Activated naive CD4-positive, alpha-beta T cell treated with anti-CD3 and anti-CD28 coated beads, Interleukin-2, amount 50 U/mL, for 72 hours (primary cell): ENCODE results near the gene KISS1R. TPM values are rescaled to one million over a fixed set of nuclear protein-coding genes. Genes with fewer than 3 reads are reported as not detected.

Experiments
- ATAC-seq, 2 donors: fragments of 150-1000 bp; cut with Tn5 transposase; 2 replicates each; pipeline ENCODE4 v1.10.0; 2021; ENCODE audit warnings: mild to moderate bottlenecking in 2 of 2, moderate library complexity in 2 of 2
- DNase-seq, 2 donors: peaks; one replicate each; pipeline ENCODE4 v3.0.0; 2021 to 2022; ENCODE audit warnings: low spot score in 2 of 2
- H3K27ac Mint-ChIP-seq, 2 donors: one replicate each; pipeline ENCODE4 v1.8.0; 2022; ENCODE audit warnings: mild to moderate bottlenecking in 2 of 2, mixed read lengths in 2 of 2
- H3K36me3 Mint-ChIP-seq, 2 donors: one replicate each; pipeline ENCODE4 v1.8.0; 2022; ENCODE audit warnings: mixed read lengths in 2 of 2
- H3K9me3 Mint-ChIP-seq, 2 donors: one replicate each; pipeline ENCODE4 v1.8.0; 2022; ENCODE audit warnings: mixed read lengths in 2 of 2
- total RNA-seq, 2 donors: library from RNA; stranded (reverse); gene quantifications; one replicate each; pipeline ENCODE4 v1.2.3, GENCODE V29; 2022

Gene KISS1R
- total RNA-seq, 2 donors from 2014 or later: 10.9 to 32.4 TPM

DNA sequence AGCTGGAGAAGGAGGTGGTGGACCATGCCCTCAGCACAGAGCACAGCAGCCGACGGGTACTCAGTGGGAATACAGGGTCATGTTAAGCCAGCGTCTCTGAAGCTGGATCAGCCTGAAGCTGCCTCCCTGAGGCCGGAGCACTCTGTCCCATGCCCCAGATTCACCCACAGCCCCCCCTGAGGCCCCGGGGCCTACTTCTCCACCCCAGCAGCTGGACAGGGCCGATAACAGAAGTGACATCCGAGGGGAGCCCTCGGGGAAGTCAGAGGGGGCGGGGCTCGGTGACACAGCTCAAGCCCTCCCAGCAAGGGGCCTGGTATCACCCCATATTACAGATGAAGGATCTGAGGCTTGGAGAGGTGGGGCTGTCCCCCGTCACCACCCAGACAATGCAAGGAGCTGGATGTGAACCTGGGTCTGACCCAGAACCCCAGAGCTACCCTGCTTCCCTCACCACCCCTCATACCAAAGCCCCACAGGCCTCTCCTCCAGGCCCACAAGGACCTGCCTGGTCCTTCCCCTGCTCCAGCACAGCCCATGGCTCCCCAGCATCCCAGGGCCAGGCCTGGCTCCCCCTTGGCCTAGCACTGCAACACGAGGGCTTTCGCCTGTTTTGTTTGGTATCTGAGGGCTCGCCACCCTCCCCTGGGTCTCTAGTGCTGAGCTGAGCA is 9.8 kb upstream of the KISS1R start:
- DNase-seq (peak in 1 of 2 donors; percentile 68), ATAC-seq (peak in 1 of 2 donors; percentile 47)
- H3K27ac Mint-ChIP-seq: peak overlapping the region; percentile 95 to 97
- H3K36me3 Mint-ChIP-seq: peaks cover 0 to 9% of the 10 kb centered on the region in 2 donors
- H3K9me3 Mint-ChIP-seq: no peaks in the 10 kb centered on the region

DNA sequence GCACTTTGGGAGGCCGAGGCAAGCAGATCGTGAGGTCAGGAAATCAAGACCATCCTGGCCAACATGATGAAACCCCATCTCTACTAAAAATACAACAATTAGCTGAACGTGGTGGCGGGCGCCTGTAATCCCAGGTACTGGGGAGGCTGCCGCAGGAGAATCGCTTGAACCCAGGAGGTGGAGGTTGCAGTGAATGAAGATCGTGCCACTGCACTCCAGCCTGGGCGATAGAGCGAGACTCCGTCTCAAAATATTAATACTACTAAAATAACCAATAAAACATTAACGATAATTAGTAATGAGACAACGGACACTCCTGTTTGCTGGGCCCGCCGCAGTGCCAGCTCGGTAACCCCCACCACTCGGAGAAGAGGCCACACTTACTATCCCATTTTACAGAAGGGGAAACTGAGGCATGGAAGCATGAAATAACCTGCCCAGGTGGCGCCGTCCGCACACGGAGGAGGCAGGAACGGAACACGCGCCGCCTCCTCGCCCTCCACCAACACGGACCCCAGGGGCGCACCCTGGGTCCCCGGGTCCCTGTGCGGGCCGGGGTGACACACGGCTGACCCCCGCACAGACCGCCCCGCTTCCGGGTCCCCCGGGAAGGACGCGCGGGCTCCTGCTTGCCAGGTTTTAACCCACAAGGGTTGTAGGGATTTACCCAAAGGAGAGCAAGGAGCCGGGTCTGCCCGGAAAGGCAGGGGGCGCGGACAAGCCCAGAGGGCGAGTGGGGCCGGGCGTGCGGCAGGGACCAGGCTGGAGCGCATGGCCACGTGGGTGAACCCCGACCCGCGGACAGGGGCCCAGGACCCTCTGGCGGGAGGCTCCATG is 5.7 kb upstream of the KISS1R start:
- Mint-ChIP-seq H3K27ac (peak overlapping the region in 1 of 2 donors; percentile 82), H3K36me3 (peaks cover 0 to 9% of the 10 kb centered on the region in 2 donors), H3K9me3 (no peaks in the 10 kb centered on the region)
- no peak for ATAC-seq
- DNase-seq: no peak

DNA sequence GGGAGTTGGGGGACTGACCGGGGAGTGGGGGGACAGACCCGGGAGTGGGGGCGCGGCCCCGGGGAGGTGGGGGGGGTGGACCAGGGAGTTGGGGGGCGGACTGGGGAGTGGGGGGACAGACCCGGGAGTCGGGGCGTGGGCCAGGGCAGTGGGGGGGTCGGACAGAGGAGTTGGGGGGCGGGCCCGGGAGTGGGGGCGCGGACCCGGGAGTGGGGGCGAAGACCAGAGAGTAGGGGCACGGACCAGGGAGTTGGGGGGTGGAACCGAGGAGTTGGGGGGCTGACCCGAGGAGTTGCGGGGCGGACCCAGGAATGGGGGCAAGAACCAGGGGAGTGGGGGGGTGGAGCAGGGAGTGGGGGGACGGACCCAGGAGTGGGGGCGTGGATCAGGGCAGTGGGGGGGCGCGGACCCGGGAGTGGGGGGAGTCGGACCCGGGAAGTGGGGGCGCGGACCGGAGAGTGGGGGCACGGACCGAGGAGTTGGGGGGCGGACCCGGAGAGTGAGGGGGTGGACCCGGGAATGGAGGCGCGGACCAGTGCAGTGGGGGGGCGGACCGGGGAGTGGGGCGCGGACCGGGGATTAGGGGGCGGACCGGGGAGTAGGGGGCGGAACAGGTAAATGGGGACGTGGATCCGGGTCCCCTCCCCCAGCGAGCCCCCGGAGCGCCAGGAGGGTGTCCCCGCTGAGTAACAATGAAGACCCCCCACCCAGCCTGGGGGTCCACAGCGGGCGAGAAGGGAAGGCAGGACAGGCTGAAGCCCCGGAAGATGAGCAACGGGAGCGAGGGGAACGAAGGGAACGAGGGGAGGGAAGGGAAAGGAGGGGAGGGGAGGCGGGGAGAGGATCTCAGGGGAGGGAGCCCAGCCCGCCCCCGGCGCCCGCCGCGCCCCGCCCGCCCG is 4.7 kb upstream of the KISS1R start:
- no peak for ATAC-seq
- H3K27ac Mint-ChIP-seq: peak overlapping the region in 1 of 2 donors; percentile 87

DNA sequence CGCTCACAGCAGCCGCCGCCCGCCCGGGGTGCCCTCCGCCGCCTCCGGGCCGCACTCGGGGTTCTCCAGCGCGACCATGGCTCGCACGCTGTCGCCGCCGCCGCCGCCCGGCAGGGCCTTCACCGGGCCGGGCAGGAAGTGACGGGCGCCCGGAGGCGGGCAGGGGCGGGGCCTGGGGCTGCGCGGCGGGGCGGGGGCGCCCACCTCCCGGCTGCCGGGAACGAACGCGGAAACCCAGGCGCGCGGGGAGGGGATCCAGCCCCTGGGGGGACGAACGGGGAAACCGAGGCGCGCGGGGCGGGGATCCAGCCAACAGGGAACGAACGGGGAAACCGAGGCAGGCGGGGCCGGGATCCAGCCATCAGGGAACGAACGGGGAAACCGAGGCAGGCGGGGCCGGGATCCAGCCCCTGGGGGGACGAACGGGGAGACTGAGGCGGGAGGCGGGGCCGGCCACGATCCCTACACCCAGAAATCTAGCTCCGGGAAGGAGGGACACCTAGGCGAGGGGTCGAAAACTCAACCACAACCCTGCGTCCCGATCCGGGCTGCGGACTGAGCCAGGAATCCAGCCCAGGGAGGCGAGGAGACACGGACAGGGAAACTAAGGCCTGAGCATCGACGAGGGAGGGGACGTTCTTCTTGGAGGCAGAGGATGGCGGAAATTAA is 3.9 kb upstream of the KISS1R start, which contains the start of gene R3HDM4:
Gene R3HDM4, minus strand, starts transcription at position 140 of the 669 bp plus-strand sequence. Its CDS starts 62 bp downstream, at position 78.
- H3K36me3 Mint-ChIP-seq: peaks cover 0 to 9% of the 10 kb centered on the region in 2 donors

More for the DNA sequence above, 4.7 kb upstream of the KISS1R start:
- Mint-ChIP-seq H3K36me3 (peaks cover 0 to 9% of the 10 kb centered on the region in 2 donors), H3K9me3 (no peaks in the 10 kb centered on the region)
- no peak for DNase-seq

DNA sequence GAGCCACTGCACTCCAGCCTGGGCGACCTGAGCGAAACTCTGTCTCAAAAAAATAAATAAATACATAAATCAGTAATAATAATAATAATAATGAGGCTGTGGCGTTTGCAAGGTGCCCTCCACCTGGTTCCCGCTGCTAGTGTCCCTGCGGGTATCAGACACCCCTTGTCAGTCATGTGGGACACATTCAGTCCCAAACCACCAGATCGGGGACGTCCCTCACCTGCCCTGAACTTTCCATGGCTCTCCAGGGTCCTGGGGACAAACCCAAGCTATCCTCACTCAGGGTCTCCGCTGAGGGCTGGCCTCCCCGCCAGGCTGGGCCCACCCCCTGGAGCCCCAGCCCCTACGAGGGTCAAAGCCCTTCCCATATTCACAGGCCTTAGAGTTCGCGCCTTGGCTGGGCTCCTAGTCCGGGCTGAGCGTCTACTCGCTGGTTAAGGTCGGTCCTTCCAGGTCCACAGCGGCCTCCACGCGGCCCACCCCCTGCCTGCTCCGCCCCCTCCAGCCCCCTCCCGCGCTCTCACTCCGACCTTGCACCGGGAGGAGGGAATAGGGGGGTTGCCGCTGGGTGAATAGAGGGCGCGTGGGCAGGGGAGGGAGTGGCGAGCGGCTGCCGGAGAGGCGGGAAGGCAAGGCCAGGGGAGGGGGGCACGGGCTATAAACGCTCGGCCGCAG is 349 bp upstream of the KISS1R start:
- DNase-seq (peak in 1 of 2 donors; percentile 52), ATAC-seq (peak in 1 of 2 donors; percentile 2)
- Mint-ChIP-seq H3K36me3 (peaks cover 0 to 13% of the 10 kb centered on the region in 2 donors), H3K27ac (no peak overlapping the region), H3K9me3 (no peaks in the 10 kb centered on the region)

More for the DNA sequence above, 3.9 kb upstream of the KISS1R start, which contains the start of gene R3HDM4:
- Mint-ChIP-seq H3K27ac (peak within 1 kb of the TSS; percentile 87 to 90), H3K9me3 (no peaks in the 10 kb centered on the region)
- peak; percentile 85 to 86 for DNase-seq
- ATAC-seq: peak; percentile 66 to 69

DNA sequence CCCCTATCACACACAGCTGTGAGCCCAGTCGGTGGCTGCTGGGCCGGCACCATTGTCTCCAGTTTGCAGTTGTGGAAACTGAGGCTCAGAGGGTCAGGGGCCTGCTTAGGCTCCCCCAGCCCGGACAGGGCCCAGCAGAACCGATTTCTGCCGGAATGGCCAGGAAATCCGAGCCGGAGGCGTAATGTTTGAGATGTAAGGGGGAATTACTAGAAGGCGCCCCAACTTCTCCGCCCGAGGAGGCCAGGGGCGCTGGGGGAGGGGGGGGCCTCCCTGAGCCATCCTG is 962 bp downstream of the KISS1R start:
- ATAC-seq (no peak), DNase-seq (no peak)
- Mint-ChIP-seq H3K9me3 (no peaks in the 10 kb centered on the region), H3K36me3 (peaks cover 0 to 16% of the 10 kb centered on the region in 2 donors), H3K27ac (no peak overlapping the region)

DNA sequence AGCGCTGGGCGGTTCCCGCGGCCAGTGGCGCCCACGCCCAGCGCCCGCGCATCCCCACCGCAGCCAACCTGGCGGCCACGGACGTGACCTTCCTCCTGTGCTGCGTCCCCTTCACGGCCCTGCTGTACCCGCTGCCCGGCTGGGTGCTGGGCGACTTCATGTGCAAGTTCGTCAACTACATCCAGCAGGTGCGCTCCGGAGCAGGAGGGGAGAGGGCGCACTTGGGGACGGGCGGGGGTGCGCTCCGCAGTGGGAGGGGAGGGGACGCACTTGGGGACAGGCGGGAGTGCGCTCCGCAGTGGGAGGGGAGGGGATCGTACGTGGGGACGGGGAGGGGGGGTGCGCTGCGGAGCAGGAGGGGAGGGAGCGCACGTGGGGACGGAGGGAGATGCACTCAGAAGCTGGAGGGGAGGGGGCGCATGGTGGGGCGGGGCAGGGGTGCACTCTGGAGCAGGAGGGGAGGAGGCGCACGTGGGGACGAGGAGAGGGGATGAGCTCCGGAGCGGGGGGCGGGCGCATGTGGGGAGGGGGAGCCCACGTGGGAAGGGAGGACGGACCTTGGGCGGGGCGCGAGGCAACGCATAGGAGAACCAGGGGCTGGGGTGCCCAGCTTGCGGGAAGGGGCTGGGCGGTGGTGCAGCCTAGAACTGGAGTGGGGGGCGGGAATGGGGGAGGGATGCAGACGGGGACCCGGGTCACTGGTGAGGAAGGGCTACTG is 1.5 kb downstream of the KISS1R start:
- DNase-seq (peak in 1 of 2 donors; percentile 72), ATAC-seq (peak in 1 of 2 donors; percentile 44)
- Mint-ChIP-seq H3K9me3 (no peaks in the 10 kb centered on the region), H3K36me3 (peaks cover 0 to 16% of the 10 kb centered on the region in 2 donors), H3K27ac (no peak overlapping the region)

DNA sequence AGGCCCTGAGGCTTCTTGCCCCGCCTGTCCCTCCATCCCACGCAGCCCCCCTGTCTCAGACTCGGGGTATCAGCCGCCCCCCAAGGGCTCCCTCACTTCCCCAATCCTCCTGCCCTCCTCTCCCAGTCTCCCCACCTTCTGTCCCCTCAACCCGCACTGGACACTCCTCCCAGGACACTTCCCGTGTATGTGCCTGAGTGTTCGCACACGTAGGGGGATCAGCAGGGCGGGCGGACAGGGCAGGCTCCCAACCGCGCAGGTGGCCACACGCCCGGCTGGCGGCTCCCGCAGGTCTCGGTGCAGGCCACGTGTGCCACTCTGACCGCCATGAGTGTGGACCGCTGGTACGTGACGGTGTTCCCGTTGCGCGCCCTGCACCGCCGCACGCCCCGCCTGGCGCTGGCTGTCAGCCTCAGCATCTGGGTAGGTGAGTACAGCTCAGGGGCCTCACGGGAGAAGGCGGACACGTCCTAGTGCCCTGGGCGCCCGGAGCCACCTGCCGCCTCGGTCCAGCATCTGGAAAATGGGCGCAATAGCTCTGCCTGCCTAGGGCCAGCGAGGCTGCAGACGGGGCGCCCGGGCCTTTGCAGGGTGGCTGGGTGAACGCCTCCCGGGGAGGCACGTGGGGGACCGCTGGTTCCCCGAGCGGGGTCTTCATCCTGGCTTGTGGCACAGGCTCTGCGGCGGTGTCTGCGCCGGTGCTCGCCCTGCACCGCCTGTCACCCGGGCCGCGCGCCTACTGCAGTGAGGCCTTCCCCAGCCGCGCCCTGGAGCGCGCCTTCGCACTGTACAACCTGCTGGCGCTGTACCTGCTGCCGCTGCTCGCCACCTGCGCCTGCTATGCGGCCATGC is 2.3 kb downstream of the KISS1R start:
- ATAC-seq: peak; percentile 31 to 51
- Mint-ChIP-seq H3K36me3 (peaks cover 0 to 16% of the 10 kb centered on the region in 2 donors), H3K27ac (no peak overlapping the region), H3K9me3 (no peaks in the 10 kb centered on the region)
- peak in 1 of 2 donors; percentile 70 for DNase-seq

DNA sequence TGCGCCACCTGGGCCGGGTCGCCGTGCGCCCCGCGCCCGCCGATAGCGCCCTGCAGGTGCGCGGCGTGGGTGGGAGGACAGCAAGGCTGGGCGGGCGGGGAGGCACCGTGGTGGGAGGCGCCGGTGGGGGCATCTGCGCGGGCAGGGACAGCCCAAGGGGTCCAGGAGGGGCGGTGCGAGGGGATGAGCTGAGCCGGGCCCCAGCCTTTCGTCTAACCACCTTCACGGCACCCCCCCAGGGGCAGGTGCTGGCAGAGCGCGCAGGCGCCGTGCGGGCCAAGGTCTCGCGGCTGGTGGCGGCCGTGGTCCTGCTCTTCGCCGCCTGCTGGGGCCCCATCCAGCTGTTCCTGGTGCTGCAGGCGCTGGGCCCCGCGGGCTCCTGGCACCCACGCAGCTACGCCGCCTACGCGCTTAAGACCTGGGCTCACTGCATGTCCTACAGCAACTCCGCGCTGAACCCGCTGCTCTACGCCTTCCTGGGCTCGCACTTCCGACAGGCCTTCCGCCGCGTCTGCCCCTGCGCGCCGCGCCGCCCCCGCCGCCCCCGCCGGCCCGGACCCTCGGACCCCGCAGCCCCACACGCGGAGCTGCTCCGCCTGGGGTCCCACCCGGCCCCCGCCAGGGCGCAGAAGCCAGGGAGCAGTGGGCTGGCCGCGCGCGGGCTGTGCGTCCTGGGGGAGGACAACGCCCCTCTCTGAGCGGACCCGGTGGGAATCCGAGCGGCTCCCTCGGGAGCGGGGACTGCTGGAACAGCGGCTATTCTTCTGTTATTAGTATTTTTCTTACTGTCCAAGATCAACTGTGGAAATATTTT is 3.1 kb downstream of the KISS1R start:
- DNase-seq (peak; percentile 74 to 78), ATAC-seq (peak; percentile 21 to 55)
- no peaks in the 10 kb centered on the region for H3K9me3 Mint-ChIP-seq
- H3K36me3 Mint-ChIP-seq: peaks cover 0 to 16% of the 10 kb centered on the region in 2 donors
- peak overlapping the region; percentile 86 to 89 for H3K27ac Mint-ChIP-seq

DNA sequence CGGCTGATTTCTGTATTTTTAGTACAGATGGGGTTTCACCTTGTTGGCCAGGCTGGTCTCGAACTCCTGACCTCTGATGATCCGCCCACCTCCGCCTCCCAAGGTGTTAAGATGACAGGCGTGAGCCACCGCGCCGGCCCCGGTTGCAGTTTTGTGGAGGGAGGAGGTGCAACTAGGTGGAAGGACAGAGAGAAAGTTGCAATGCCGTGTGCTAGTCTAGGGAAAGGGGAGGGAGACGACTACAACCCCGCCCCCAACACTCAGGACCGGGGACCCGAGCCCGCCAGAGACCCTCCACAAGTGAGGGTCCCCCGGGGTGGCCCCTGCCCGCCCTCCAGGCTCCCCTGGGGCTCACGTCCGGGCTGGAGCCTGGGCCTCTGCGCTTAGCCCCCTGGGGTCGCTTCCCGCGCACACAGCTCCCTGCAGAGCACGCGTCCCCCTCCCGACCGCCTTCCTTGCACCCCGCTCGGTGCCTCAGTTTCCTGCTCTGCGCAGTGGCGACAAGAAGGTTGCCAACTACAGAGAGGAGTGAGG is 7.5 kb downstream of the KISS1R start:
- ATAC-seq (no peak), DNase-seq (peak in 1 of 2 donors; percentile 60)
- H3K9me3 Mint-ChIP-seq: no peaks in the 10 kb centered on the region
- peaks cover 0 to 16% of the 10 kb centered on the region in 2 donors for H3K36me3 Mint-ChIP-seq
- no peak overlapping the region for H3K27ac Mint-ChIP-seq

DNA sequence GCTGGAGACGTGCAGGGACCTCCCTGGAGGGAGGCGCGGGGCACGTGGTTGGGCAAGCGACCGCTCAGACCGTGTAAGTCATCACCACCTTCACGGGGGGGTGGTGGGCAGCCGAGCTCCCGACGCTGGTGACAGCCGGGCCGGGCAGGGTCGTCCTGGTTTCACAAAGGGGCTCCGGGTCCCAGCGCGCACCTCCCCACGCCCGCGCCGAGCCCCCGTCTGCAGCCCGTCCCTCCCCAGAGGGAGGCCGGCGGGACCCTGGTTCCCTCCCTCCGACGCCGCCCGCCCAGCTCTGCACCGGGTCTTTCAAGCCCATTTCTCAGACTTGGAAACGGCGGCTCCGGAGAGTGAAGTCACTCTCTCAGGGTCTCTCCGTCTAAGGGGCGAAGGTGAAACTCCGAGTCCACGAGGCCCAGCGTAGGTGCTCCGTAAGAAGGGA is 8.0 kb downstream of the KISS1R start:
- peak; percentile 53 to 65 for ATAC-seq
- no peak overlapping the region for H3K27ac Mint-ChIP-seq
- no peaks in the 10 kb centered on the region for H3K9me3 Mint-ChIP-seq
- H3K36me3 Mint-ChIP-seq: peaks cover 0 to 16% of the 10 kb centered on the region in 2 donors
- DNase-seq: no peak

DNA sequence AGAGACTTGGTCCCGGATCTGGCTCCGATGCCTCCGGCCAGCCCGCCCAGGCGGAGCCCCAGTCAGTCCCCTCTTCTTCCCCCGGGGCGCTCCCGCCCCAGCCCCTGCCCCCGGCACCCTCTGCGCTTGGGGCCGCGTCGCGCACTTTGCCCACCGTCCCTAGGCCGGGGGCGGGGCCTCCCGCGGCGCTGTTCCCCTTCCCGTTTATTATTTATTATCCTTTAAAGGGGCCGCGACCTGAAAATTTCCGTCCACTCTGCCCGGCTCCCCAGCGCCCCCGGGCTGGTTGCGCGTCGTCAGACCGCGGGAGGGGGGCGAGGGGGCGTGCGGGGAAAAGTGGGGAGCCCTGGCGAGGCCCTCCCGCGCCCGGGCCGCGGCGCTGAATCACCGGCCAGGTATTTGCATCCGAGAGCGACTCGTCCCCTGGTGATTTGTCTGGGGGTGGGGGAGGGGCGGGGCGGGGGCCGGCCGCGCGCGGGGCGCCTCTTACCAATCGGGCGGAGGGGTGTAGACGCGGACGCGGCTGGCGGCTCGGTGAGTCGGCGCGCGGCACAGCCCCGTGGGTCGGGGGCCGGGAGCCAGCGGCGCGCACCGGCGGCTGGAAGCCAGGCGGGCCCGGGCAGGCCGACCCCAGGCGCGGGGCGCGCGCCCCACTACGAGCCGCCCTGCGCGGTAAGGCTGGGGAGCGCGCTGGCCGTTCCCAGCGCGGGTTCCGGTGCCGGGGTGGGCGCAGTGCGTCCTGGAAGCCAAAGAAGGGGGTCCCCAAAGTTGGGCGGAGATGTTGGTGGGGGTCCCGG is 8.6 kb downstream of the KISS1R start, which contains the start of gene ARID3A:
Gene ARID3A, plus strand, starts transcription at position 510 of the 797 bp plus-strand sequence. CDS start 3,494 bp downstream, outside the sequence.
- peak; percentile 53 to 68 for ATAC-seq
- H3K36me3 Mint-ChIP-seq: peaks cover 0 to 14% of the 10 kb centered on the region in 2 donors
- no peaks in the 10 kb centered on the region for H3K9me3 Mint-ChIP-seq
- peak; percentile 80 to 81 for DNase-seq
- no peak within 1 kb of the TSS for H3K27ac Mint-ChIP-seq

DNA sequence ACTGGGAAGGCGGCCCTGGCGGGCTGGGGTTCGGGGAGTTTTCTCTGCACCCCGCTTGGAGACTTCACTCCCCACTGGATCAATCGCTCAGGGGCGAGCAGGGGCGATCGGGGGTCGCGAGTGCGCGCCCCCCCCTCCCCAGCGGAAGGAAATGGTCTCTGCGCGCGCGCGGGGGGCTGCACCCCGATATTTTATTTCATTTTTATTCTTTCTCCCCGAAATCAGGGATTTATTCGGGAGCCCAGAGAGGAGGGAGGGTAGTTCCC is 9.1 kb downstream of the KISS1R start:
- Mint-ChIP-seq H3K27ac (no peak overlapping the region), H3K9me3 (no peaks in the 10 kb centered on the region), H3K36me3 (peaks cover 0 to 14% of the 10 kb centered on the region in 2 donors)
- DNase-seq (no peak), ATAC-seq (no peak)
